ENCODE data around the gene EXOC3L1. TPM values are rescaled to one million over a fixed set of nuclear protein-coding genes. Genes with fewer than 3 reads are reported as not detected.

The EXOC3L1 gene
- total and polyA plus RNA-seq, 2 of the 13 experiments (the other 11 are each of a cell fraction or from before 2014, with no cell fraction given) = 0.12 TPM; not detected in 1

DNA sequence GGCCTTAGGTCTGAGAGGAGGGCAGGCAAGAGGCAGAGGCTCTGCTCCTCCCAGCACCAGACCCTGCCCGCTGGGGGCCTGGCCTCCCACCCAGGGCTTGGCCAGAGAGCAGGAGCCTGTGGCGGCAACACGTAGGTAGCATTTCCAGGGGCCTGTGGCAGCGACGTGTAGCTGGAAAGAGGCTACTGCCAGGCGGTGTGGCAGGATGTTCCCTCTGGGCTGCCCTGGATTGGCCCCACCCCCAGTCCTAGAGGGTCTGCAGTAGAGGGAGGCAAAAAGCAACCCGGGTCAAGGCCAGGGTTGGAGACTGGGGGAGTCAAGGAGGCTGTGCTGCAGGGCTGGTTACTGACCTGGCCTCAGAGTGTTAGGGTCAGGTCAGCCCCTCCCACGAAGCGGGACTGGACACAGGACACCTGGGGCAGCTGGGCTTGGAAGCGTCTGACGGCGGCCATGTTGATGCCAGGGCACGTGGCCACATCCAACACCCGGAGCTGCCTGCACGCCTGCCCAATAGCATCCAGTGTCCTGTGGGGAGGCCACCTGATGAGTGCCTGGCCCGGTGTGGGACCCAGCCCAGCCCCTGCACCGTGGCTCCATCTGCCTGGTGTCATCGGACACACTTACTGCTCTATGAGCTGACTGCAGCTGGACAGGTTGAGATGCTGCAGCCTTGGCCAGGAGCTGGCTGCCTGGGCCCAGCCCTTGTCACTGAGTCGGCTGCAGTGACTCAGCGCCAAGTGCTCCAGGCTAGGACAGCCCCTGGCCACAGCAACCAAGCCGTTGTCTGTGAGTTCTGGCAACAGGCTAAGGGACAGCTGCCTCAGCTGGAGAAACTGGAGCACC is 17.5 kb upstream of the EXOC3L1 start (continued):
- TF ChIP-seq CEBPB (IDR thresholded peaks at IDR 0.05; ENCODE audit: borderline replicate concordance, low read depth, low read length) = no peak
- TF ChIP-seq SSRP1 (CRISPR knock-in tag; IDR thresholded peaks at IDR 0.05) = 0 out of 2 replicates have a peak, but pooled peaks have one; percentile 6
- TF ChIP-seq SRSF1 (optimal IDR thresholded peaks at IDR 0.05; ENCODE audit: low read depth, low read length) = peak; percentile 11
- TF ChIP-seq NR2C2 (CRISPR knock-in tag; IDR thresholded peaks at IDR 0.05; ENCODE audit: borderline replicate concordance) = 0 out of 2 replicates have a peak, but pooled peaks have one; percentile 52
- TF ChIP-seq ATAD3A (CRISPR knock-in tag; IDR thresholded peaks at IDR 0.05) = no peak
- no peak for TF ChIP-seq TAF15 (IDR thresholded peaks at IDR 0.05; ENCODE audit: low read depth, low read length, poor library complexity, severe bottlenecking)
- TF ChIP-seq, protein P1, sequence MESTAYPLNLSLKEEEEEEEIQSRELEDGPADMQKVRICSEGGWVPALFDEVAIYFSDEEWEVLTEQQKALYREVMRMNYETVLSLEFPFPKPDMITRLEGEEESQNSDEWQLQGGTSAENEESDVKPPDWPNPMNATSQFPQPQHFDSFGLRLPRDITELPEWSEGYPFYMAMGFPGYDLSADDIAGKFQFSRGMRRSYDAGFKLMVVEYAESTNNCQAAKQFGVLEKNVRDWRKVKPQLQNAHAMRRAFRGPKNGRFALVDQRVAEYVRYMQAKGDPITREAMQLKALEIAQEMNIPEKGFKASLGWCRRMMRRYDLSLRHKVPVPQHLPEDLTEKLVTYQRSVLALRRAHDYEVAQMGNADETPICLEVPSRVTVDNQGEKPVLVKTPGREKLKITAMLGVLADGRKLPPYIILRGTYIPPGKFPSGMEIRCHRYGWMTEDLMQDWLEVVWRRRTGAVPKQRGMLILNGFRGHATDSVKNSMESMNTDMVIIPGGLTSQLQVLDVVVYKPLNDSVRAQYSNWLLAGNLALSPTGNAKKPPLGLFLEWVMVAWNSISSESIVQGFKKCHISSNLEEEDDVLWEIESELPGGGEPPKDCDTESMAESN (CRISPR knock-in tag; conservative IDR thresholded peaks at IDR 0.05) = peak; percentile 48; the same call in 1 of the 2 replicates
- TF ChIP-seq MED13 (CRISPR knock-in tag; IDR thresholded peaks at IDR 0.05) = no peak
- TF ChIP-seq, protein P2, sequence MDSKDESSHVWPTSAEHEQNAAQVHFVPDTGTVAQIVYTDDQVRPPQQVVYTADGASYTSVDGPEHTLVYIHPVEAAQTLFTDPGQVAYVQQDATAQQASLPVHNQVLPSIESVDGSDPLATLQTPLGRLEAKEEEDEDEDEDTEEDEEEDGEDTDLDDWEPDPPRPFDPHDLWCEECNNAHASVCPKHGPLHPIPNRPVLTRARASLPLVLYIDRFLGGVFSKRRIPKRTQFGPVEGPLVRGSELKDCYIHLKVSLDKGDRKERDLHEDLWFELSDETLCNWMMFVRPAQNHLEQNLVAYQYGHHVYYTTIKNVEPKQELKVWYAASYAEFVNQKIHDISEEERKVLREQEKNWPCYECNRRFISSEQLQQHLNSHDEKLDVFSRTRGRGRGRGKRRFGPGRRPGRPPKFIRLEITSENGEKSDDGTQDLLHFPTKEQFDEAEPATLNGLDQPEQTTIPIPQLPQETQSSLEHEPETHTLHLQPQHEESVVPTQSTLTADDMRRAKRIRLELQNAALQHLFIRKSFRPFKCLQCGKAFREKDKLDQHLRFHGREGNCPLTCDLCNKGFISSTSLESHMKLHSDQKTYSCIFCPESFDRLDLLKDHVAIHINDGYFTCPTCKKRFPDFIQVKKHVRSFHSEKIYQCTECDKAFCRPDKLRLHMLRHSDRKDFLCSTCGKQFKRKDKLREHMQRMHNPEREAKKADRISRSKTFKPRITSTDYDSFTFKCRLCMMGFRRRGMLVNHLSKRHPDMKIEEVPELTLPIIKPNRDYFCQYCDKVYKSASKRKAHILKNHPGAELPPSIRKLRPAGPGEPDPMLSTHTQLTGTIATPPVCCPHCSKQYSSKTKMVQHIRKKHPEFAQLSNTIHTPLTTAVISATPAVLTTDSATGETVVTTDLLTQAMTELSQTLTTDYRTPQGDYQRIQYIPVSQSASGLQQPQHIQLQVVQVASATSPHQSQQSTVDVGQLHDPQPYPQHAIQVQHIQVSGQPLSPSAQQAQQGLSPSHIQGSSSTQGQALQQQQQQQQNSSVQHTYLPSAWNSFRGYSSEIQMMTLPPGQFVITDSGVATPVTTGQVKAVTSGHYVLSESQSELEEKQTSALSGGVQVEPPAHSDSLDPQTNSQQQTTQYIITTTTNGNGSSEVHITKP (CRISPR knock-in tag; IDR thresholded peaks at IDR 0.05; ENCODE audit: low read depth) = no peak
- TF ChIP-seq ZNF343 (CRISPR knock-in tag; IDR thresholded peaks at IDR 0.05) = no peak
- TF ChIP-seq NFIB (CRISPR knock-in tag; IDR thresholded peaks at IDR 0.05; ENCODE audit: borderline replicate concordance) = 0 out of 2 replicates have a peak, but pooled peaks have one; percentile 56
- TF ChIP-seq, protein P3, sequence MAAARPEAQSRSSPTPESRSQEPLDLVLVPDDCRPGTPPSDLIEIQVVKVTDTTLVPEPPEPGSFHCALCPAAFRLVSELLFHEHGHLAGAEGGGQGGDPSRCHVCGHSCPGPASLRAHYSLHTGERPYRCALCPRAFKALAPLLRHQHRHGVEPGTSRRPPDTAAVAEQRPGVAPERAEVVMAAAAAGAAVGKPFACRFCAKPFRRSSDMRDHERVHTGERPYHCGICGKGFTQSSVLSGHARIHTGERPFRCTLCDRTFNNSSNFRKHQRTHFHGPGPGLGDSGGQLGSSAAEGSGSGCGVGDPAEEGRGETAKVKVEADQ (CRISPR knock-in tag; IDR thresholded peaks at IDR 0.05; ENCODE audit: borderline replicate concordance) = no peak
- TF ChIP-seq ZBTB21 (CRISPR knock-in tag; IDR thresholded peaks at IDR 0.05) = no peak
- TF ChIP-seq, protein P4, sequence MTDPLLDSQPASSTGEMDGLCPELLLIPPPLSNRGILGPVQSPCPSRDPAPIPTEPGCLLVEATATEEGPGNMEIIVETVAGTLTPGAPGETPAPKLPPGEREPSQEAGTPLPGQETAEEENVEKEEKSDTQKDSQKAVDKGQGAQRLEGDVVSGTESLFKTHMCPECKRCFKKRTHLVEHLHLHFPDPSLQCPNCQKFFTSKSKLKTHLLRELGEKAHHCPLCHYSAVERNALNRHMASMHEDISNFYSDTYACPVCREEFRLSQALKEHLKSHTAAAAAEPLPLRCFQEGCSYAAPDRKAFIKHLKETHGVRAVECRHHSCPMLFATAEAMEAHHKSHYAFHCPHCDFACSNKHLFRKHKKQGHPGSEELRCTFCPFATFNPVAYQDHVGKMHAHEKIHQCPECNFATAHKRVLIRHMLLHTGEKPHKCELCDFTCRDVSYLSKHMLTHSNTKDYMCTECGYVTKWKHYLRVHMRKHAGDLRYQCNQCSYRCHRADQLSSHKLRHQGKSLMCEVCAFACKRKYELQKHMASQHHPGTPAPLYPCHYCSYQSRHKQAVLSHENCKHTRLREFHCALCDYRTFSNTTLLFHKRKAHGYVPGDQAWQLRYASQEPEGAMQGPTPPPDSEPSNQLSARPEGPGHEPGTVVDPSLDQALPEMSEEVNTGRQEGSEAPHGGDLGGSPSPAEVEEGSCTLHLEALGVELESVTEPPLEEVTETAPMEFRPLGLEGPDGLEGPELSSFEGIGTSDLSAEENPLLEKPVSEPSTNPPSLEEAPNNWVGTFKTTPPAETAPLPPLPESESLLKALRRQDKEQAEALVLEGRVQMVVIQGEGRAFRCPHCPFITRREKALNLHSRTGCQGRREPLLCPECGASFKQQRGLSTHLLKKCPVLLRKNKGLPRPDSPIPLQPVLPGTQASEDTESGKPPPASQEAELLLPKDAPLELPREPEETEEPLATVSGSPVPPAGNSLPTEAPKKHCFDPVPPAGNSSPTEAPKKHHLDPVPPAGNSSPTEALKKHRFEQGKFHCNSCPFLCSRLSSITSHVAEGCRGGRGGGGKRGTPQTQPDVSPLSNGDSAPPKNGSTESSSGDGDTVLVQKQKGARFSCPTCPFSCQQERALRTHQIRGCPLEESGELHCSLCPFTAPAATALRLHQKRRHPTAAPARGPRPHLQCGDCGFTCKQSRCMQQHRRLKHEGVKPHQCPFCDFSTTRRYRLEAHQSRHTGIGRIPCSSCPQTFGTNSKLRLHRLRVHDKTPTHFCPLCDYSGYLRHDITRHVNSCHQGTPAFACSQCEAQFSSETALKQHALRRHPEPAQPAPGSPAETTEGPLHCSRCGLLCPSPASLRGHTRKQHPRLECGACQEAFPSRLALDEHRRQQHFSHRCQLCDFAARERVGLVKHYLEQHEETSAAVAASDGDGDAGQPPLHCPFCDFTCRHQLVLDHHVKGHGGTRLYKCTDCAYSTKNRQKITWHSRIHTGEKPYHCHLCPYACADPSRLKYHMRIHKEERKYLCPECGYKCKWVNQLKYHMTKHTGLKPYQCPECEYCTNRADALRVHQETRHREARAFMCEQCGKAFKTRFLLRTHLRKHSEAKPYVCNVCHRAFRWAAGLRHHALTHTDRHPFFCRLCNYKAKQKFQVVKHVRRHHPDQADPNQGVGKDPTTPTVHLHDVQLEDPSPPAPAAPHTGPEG (CRISPR knock-in tag; IDR thresholded peaks at IDR 0.05) = peak; percentile 46; the same call in 1 of the 2 replicates
- no peak for TF ChIP-seq SRY (CRISPR knock-in tag; IDR thresholded peaks at IDR 0.05)
- 0 out of 2 replicates have a peak, but pooled peaks have one; percentile 26 for TF ChIP-seq ZNF546 (CRISPR knock-in tag; conservative IDR thresholded peaks at IDR 0.05)

Measured in HepG2 (cell line).